RWPE2 (cell line): Measurements from ENCODE around the gene KIAA1671.

ENCODE experiments used
- ATAC-seq: fragments of 200-7000 bp; cut with Tn5 transposase; 3 replicates; pipeline ENCODE4 v1.9.1; 2021; ENCODE audit warnings: low read depth
- DNase-seq: peaks from one replicate; pipeline ENCODE4 v3.0.0-alpha.2; 2020; ENCODE audit warnings: low spot score
- H3K27ac ChIP-seq: fragments of 450-650 bp; 2 replicates; pipeline ENCODE4 v1.5.1; 2017; ENCODE audit warnings: mild to moderate bottlenecking; ENCODE audit not compliant: poor library complexity, severe bottlenecking
- H3K27me3 ChIP-seq: fragments of 250-450 bp; sonication (Bioruptor Pico); 2 replicates; pipeline ENCODE4 v1.5.1; 2021; ENCODE audit warnings: mild to moderate bottlenecking, moderate library complexity; ENCODE audit not compliant: insufficient read depth, poor library complexity, severe bottlenecking
- H3K36me3 ChIP-seq: fragments of 250-450 bp; sonication (Bioruptor Pico); 2 replicates; pipeline ENCODE4 v1.5.1; 2020; ENCODE audit warnings: low read depth, mild to moderate bottlenecking, moderate library complexity
- H3K4me1 ChIP-seq: fragments of 250-450 bp; sonication (Bioruptor Pico); 2 replicates; pipeline ENCODE4 v1.5.1; 2021; ENCODE audit warnings: mild to moderate bottlenecking, moderate library complexity; ENCODE audit not compliant: insufficient read depth, poor library complexity, severe bottlenecking
- H3K4me3 ChIP-seq: fragments of 250-450 bp; sonication (Bioruptor Pico); 2 replicates; pipeline ENCODE4 v1.5.1; 2021; ENCODE audit warnings: mild to moderate bottlenecking, moderate library complexity; ENCODE audit not compliant: severe bottlenecking
- H3K9me3 ChIP-seq: fragments of 250-450 bp; sonication (Bioruptor Pico); 2 replicates; pipeline ENCODE4 v1.5.1; 2021; ENCODE audit warnings: mild to moderate bottlenecking, moderate library complexity; ENCODE audit not compliant: severe bottlenecking
- TF ChIP-seq, protein P1 (sequence below): fragments of 450-650 bp; IDR thresholded peaks from one replicate; pipeline ENCODE4 v1.5.1; 2017; ENCODE audit warnings: mild to moderate bottlenecking, moderate library complexity; ENCODE audit not compliant: poor library complexity, severe bottlenecking

Gene KIAA1671

DNA sequence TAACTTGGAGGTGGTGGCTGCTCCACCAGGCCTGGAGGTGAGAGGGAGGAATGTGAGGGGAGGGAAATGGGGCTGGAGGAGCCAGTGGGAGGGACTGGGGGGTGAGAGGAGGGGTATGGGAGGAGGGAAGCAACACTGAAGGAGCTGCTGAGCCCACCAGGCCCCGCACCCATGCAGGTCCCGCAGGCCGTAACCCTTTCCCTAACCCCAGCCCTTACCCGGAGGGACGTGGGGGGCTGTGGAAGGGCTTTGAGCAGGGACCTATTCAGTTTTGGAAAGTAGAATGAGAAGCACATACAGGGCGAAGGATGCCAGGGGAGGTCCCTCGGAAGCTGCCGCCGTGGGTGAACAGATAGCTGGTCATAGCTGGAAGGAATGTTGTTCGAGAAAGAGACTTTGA, 213.3 kb downstream of the KIAA1671 start:
- Histone ChIP-seq H3K27me3 (no peaks in the 10 kb centered on the region), H3K36me3 (peaks cover 3% of the 10 kb centered on the region), H3K4me3 (no peak overlapping the region), H3K27ac (no peak overlapping the region), H3K4me1 (peaks cover 10% of the 10 kb centered on the region), H3K9me3 (no peaks in the 10 kb centered on the region)
- TF ChIP-seq, protein P1, sequence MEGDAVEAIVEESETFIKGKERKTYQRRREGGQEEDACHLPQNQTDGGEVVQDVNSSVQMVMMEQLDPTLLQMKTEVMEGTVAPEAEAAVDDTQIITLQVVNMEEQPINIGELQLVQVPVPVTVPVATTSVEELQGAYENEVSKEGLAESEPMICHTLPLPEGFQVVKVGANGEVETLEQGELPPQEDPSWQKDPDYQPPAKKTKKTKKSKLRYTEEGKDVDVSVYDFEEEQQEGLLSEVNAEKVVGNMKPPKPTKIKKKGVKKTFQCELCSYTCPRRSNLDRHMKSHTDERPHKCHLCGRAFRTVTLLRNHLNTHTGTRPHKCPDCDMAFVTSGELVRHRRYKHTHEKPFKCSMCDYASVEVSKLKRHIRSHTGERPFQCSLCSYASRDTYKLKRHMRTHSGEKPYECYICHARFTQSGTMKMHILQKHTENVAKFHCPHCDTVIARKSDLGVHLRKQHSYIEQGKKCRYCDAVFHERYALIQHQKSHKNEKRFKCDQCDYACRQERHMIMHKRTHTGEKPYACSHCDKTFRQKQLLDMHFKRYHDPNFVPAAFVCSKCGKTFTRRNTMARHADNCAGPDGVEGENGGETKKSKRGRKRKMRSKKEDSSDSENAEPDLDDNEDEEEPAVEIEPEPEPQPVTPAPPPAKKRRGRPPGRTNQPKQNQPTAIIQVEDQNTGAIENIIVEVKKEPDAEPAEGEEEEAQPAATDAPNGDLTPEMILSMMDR = no peak
- DNase-seq (no peak), ATAC-seq (no peak)

DNA sequence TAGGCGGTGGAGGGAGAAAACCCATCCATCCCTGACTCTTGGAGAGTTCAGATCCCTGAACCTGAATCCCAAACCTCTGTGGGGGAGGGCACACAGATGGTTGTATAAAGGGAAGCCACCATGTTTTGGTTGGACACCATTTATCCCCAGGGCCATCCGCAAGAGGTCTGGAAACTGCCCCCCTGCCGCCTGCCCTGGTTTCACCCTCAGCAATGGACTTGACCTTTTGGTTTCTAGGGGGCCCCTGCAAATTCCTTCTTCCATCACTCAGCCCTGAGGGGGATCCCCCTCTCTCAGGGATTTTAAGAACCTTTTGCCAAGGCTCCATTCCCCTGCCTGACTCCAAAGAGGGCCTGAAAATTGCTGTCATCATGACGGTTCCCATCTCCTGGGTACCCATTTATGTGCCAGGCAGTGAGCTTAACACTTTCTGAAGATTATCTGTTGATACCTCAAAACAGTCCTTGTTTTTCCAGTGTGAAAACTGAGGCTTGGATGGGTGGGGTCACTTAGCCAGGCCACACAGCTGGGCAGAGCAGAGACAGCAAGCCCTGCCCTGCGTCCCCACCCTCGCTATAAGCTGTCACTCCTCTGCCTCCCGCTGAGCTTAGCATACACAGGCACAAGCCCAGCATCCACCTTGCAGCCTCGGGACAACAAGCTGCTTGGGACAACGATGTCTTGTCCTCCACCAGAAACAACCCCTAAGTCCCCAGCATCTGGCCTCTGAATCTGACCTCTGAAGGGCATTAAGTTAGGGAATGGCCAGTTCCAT, 213.9 kb downstream of the KIAA1671 start:
- DNase-seq (no peak), ATAC-seq (no peak)
- peaks cover 10% of the 10 kb centered on the region for H3K4me1 ChIP-seq
- H3K27ac ChIP-seq = no peak overlapping the region
- no peaks in the 10 kb centered on the region for H3K27me3 ChIP-seq
- peaks cover 6% of the 10 kb centered on the region for H3K36me3 ChIP-seq
- H3K4me3 ChIP-seq = no peak overlapping the region
- TF ChIP-seq, protein P1 = no peak
- H3K9me3 ChIP-seq = no peaks in the 10 kb centered on the region

DNA sequence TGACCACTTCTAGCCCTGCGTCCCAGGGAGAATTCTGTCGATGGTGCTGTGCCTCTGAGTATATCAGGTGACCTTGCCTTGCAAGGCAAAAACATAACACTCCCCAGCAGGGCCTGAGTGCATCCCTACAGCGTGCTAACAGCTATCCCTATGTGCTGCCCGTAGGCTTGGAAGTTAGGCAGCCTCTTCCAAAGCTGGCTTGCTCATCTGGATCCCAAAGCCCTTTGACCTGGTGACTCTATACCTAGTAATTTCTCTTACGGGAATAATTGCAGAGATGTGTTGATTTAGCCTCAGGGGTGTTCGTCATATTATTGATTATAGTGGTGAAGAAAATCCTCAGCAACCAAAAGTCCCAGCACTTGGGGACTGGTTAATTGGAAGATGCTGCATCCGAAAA, 214.6 kb downstream of the KIAA1671 start:
- DNase-seq (no peak), ATAC-seq (peak; percentile 30; the same call in 2 of the 3 replicates)
- TF ChIP-seq, protein P1 = no peak
- H3K4me3 ChIP-seq = no peak overlapping the region
- H3K36me3 ChIP-seq = peaks cover 11% of the 10 kb centered on the region
- H3K27ac ChIP-seq = no peak overlapping the region
- no peaks in the 10 kb centered on the region for H3K9me3 ChIP-seq
- H3K27me3 ChIP-seq = no peaks in the 10 kb centered on the region
- H3K4me1 ChIP-seq = peaks cover 10% of the 10 kb centered on the region

DNA sequence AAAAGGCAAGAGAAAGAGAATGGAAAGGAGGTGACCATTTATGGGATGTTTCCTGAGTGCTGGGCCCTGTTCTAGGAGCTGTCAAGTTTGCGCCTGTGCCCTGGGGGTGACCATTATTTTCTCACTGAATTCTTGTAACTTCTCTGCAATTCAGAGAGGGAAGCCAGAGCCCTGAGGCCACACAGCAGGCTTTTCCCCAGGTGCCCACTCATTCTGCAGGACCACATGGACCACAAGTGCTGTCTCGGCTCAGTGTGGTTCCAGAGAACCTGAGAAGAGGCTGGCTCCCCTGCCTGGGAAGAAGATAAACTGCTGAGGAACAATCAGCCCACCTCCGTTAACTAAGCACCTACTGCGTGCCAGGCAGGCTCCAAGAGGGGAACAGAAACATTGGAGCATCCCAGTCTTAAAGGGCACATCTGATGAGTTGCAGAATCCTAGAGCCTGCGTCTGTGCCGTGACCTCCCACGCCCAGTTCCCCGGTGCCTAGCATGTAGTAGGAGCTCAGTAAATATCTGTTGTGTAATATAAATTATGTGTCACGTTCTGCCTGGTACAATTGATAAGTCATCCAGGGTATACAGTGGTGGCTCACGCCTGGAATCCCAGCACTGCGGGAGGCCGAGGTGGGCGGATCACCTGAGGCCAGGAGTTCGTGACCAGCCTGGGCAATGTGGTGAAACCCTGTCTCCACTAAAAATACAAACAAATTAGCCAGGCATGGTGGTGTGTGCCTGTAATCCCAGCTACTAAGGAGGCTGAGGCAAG, 215.5 kb downstream of the KIAA1671 start:
- no peak overlapping the region for H3K4me3 ChIP-seq
- peaks cover 20% of the 10 kb centered on the region for H3K36me3 ChIP-seq
- ATAC-seq = no peak
- TF ChIP-seq, protein P1 = no peak
- no peaks in the 10 kb centered on the region for H3K27me3 ChIP-seq
- H3K4me1 ChIP-seq = peaks cover 10% of the 10 kb centered on the region
- H3K27ac ChIP-seq = no peak overlapping the region
- no peak for DNase-seq
- H3K9me3 ChIP-seq = no peaks in the 10 kb centered on the region
